ENCODE results near the gene EVL.

The EVL gene

GRCh38 chr14:100130521-100130920, 65.3 kb downstream of the EVL start:
- no peak for DNase-seq (ENCODE audit: low read depth)

- DNase-seq (ENCODE audit: low read depth), result no peak
These were observed 66.0 kb downstream of the EVL start for GRCh38 chr14:100131181-100131580.

- DNase-seq (ENCODE audit: low read depth), result no peak
These were observed 67.1 kb downstream of the EVL start for GRCh38 chr14:100132161-100132902.

- DNase-seq (ENCODE audit: low read depth), result no peak
These were observed 67.8 kb downstream of the EVL start for GRCh38 chr14:100132903-100133510.

GRCh38 chr14:100134586-100134985, 69.4 kb downstream of the EVL start:
- DNase-seq (ENCODE audit: low read depth), result no peak

- DNase-seq (ENCODE audit: low read depth), result no peak
These were observed 69.9 kb downstream of the EVL start for GRCh38 chr14:100135073-100135472.

GRCh38 chr14:100135784-100136183, 70.6 kb downstream of the EVL start:
- no peak for DNase-seq (ENCODE audit: low read depth)

GRCh38 chr14:100137173-100137572, 72.0 kb downstream of the EVL start:
- no peak for DNase-seq (ENCODE audit: low read depth)

GRCh38 chr14:100138082-100138787, 73.0 kb downstream of the EVL start:
- DNase-seq (ENCODE audit: low read depth), result no peak

- DNase-seq (ENCODE audit: low read depth), result no peak
These were observed 73.7 kb downstream of the EVL start for GRCh38 chr14:100138955-100139354.

- no peak for DNase-seq (ENCODE audit: low read depth)
These were observed 75.3 kb downstream of the EVL start for GRCh38 chr14:100140452-100141078.

- DNase-seq (ENCODE audit: low read depth), result no peak
These were observed 75.9 kb downstream of the EVL start for GRCh38 chr14:100141098-100141497.

GRCh38 chr14:100142073-100143040, 77.1 kb downstream of the EVL start:
- DNase-seq (ENCODE audit: low read depth), result no peak

- DNase-seq (ENCODE audit: low read depth), result no peak
These were observed 78.3 kb downstream of the EVL start for GRCh38 chr14:100143523-100143922.

GRCh38 chr14:100143934-100144333, 78.7 kb downstream of the EVL start:
- no peak for DNase-seq (ENCODE audit: low read depth)

GRCh38 chr14:100144645-100144995, 79.4 kb downstream of the EVL start:
- no peak for DNase-seq (ENCODE audit: low read depth)

GRCh38 chr14:100144996-100145646, 79.9 kb downstream of the EVL start:
- no peak for DNase-seq (ENCODE audit: low read depth)

GRCh38 chr14:100145682-100146464, 80.7 kb downstream of the EVL start:
- no peak for DNase-seq (ENCODE audit: low read depth)

- DNase-seq (ENCODE audit: low read depth), result no peak
These were observed 81.4 kb downstream of the EVL start for GRCh38 chr14:100146531-100147091.

GRCh38 chr14:100147181-100147631, 82.0 kb downstream of the EVL start:
- DNase-seq (ENCODE audit: low read depth), result peak; percentile 45
